Motor neuron (in vitro differentiated cells): Measurements from ENCODE around the gene DLG3. TPM values are rescaled to one million over a fixed set of nuclear protein-coding genes. Genes with fewer than 3 reads are reported as not detected.
A peak's percentile ranks its signal among the peaks of the same experiment; 100 is the strongest.
"Not testable (repeated sequence)": the region's sequence is repeated elsewhere in the genome, so short reads cannot be mapped to it uniquely, and the experiment has no call there.

Experiments used
- ATAC-seq, 8 experiments: fragments of 200-7000 bp; cut with Tn5 transposase; replicated peaks in 6 of 8; 2 replicates each; pipeline ENCODE4 v1.8.0; 2021; ENCODE audit warnings: mild to moderate bottlenecking in 8 of 8, moderate library complexity in 8 of 8
- H3K27ac ChIP-seq, 2 donors: fragments of 250-450 bp; sonication (Bioruptor Pico); 2 replicates each; pipeline ENCODE4 v1.9.0; 2021; ENCODE audit warnings: antibody characterized with exemption in 2 of 2, mild to moderate bottlenecking in 2 of 2, moderate library complexity in 1 of 2
- H3K4me1 ChIP-seq, 2 donors: fragments of 250-450 bp; sonication (Bioruptor Pico); replicated peaks in 1 of 2; 2 replicates each; pipeline ENCODE4 v1.6.1; 2021; ENCODE audit warnings: antibody characterized with exemption in 2 of 2, mild to moderate bottlenecking in 2 of 2, moderate library complexity in 1 of 2
- H3K4me3 ChIP-seq, 5 donors: fragments of 250-450 bp; sonication (Bioruptor Pico); 2 replicates each; pipeline ENCODE4 v1.9.0; 2021; ENCODE audit warnings: antibody characterized with exemption in 5 of 5, mild to moderate bottlenecking in 5 of 5, moderate library complexity in 4 of 5
- WGBS, 10 experiments: fragments of 450-650 bp; shearing (Covaris generic); methylation state at CpG; one replicate each; pipeline ENCODE4 v1.0.0; 2022; 5-methylcytosine and 5-hydroxymethylcytosine counted together
- in situ Hi-C, 9 experiments: fragments of 400-800 bp; cut with MboI; loops; one replicate each; pipeline ENCODE4 v1.15.0; 2021; ENCODE audit warnings: low sequenced_read_pairs in 9 of 9, low pct_unique_long_range_greater_than_20kb in 2 of 9; ENCODE audit not compliant: unreplicated experiment in 9 of 9
- total RNA-seq, 8 experiments: library from RNA; unstranded; fragments of 300-600 nt; gene quantifications; 2 replicates each; pipeline versions ENCODE4 v1.2.3 to v1.2.4, GENCODE V29; 2022

DLG3 gene
- 10 to 100 TPM in 5 of 8 experiments, 1 to 10 TPM in 2, under 1 TPM in 1; 0.61 to 28.7 (median 16.4) TPM for total RNA-seq

- ATAC-seq = peak; percentile 48 to 96 (median 92)
- WGBS, 10 experiments = 20% methylated on average over 3 of the region's 21 CpGs; no CpG with 5 or more reads in 9 of the 10 experiments
- in situ Hi-C loops = no loop called here
- Histone ChIP-seq H3K4me1 (peaks cover 4 to 8% of the 10 kb centered on the region in 2 donors), H3K4me3 (peak within 1 kb of the TSS; percentile 52 to 95 (median 71)), H3K27ac (peak within 1 kb of the TSS; percentile 28 to 78)
These were observed at the start of gene DLG3 for GRCh38 chrX:70444326-70444945. DLG3 (plus strand) TSS chrX:70444835; CDS start chrX:70445202, 367 bp downstream.

GRCh38 chrX:70398899-70399298 is 45.7 kb upstream of the DLG3 start:
- Histone ChIP-seq H3K4me3 (no peak overlapping the region), H3K27ac (no peak overlapping the region), H3K4me1 (no peaks in the 10 kb centered on the region)
- ATAC-seq = no peak
- 76% methylated on average over 2 of the region's 4 CpGs; no CpG with 5 or more reads in 9 of the 10 experiments for WGBS, 10 experiments
- in situ Hi-C loops = no loop called here

- in situ Hi-C loops = loop anchor here in 1 of 9 experiments (25.0 kb wide), 1 partner anchor 88 kb away; no protein-coding TSS in a partner anchor
- 100% methylated on average over 1 of the region's 3 CpGs; no CpG with 5 or more reads in 9 of the 10 experiments for WGBS, 10 experiments
- H3K4me3 ChIP-seq, H3K27ac ChIP-seq, H3K4me1 ChIP-seq: not testable (repeated sequence)
- ATAC-seq = peak in 1 of 8 experiments; percentile 47
These were observed 44.5 kb upstream of the DLG3 start for GRCh38 chrX:70400181-70400580.

GRCh38 chrX:70402721-70403120 is 41.9 kb upstream of the DLG3 start:
- Histone ChIP-seq H3K4me1 (no peaks in the 10 kb centered on the region), H3K4me3 (no peak overlapping the region), H3K27ac (no peak overlapping the region)
- no peak for ATAC-seq
- in situ Hi-C loops = loop anchor here in 1 of 9 experiments (25.0 kb wide), 1 partner anchor 90 kb away; no protein-coding TSS in a partner anchor
- WGBS, 10 experiments = 10 to 100% (median 51%) methylated on average over 2 of the region's 2 CpGs; no CpG with 5 or more reads in 7 of the 10 experiments

GRCh38 chrX:70405003-70405402 is 39.6 kb upstream of the DLG3 start:
- H3K27ac ChIP-seq = no peak overlapping the region
- peak in 3 of 8 experiments; percentile 74 to 81 (median 77) for ATAC-seq
- H3K4me3 ChIP-seq = no peak overlapping the region
- in situ Hi-C loops = loop anchor here in 1 of 9 experiments (25.0 kb wide), 1 partner anchor 93 kb away; no protein-coding TSS in a partner anchor
- WGBS, 10 experiments = no CpG with 5 or more reads among the region's 1 CpG
- no peaks in the 10 kb centered on the region for H3K4me1 ChIP-seq

- in situ Hi-C loops = loop anchor here in 1 of 9 experiments (25.0 kb wide), 1 partner anchor 99 kb away; no protein-coding TSS in a partner anchor
- no peaks in the 10 kb centered on the region for H3K4me1 ChIP-seq
- no peak for ATAC-seq
- no peak overlapping the region for H3K27ac ChIP-seq
- WGBS, 10 experiments = 50 to 100% (median 100%) methylated on average over 1 of the region's 2 CpGs; no CpG with 5 or more reads in 5 of the 10 experiments
- H3K4me3 ChIP-seq = no peak overlapping the region
These were observed 33.7 kb upstream of the DLG3 start for GRCh38 chrX:70410921-70411320.

- ATAC-seq = no peak
- in situ Hi-C loops = loop anchor here in 1 of 9 experiments (25.0 kb wide), 1 partner anchor 99 kb away; no protein-coding TSS in a partner anchor
- no peak overlapping the region for H3K4me3 ChIP-seq
- no peaks in the 10 kb centered on the region for H3K4me1 ChIP-seq
- WGBS, 10 experiments = 23 to 90% methylated on average over 2 to 3 of the region's 3 CpGs; no CpG with 5 or more reads in 8 of the 10 experiments
- no peak overlapping the region for H3K27ac ChIP-seq
These were observed 33.2 kb upstream of the DLG3 start for GRCh38 chrX:70411475-70411874.

- peaks cover 30 to 39% of the 10 kb centered on the region in 2 donors for H3K4me1 ChIP-seq
- 0% methylated on average over 1 of the region's 2 CpGs; no CpG with 5 or more reads in 8 of the 10 experiments for WGBS, 10 experiments
- in situ Hi-C loops = loop anchor here in 1 of 9 experiments (25.0 kb wide), 1 partner anchor 109 kb away; no protein-coding TSS in a partner anchor
- no peak overlapping the region for H3K4me3 ChIP-seq
- peak overlapping the region in 1 of 2 donors; percentile 59 for H3K27ac ChIP-seq
- peak in 5 of 8 experiments; percentile 17 to 44 (median 28) for ATAC-seq
These were observed 23.0 kb upstream of the DLG3 start for GRCh38 chrX:70421618-70422017.

- Histone ChIP-seq H3K4me3 (peak within 1 kb of the TSS; percentile 5 to 29 (median 24)), H3K27ac (peak within 1 kb of the TSS; percentile 5 to 59), H3K4me1 (peaks cover 30 to 38% of the 10 kb centered on the region in 2 donors)
- WGBS, 10 experiments = 0 to 3% methylated on average over 2 to 6 of the region's 11 CpGs; no CpG with 5 or more reads in 8 of the 10 experiments
- ATAC-seq = peak in 7 of 8 experiments; percentile 56 to 94 (median 93)
- in situ Hi-C loops = loop anchor here in 1 of 9 experiments (25.0 kb wide), 1 partner anchor 111 kb away; no protein-coding TSS in a partner anchor
These were observed 21.7 kb upstream of the DLG3 start, which contains the start of gene GDPD2 for GRCh38 chrX:70422851-70423341. GDPD2 (plus strand) TSS chrX:70423314; CDS start chrX:70424985, 1,671 bp downstream.

GRCh38 chrX:70423936-70424675 is 20.5 kb upstream of the DLG3 start:
- in situ Hi-C loops = loop anchor here in 1 of 9 experiments (25.0 kb wide), 1 partner anchor 112 kb away; no protein-coding TSS in a partner anchor
- Histone ChIP-seq H3K27ac (no peak overlapping the region), H3K4me3 (peak overlapping the region in 3 of 5 donors; percentile 24 to 29 (median 26)), H3K4me1 (peaks cover 30% of the 10 kb centered on the region in 2 donors)
- ATAC-seq = peak in 3 of 8 experiments; percentile 11 to 54 (median 20)
- WGBS, 10 experiments = 20 to 48% methylated on average over 1 to 6 of the region's 10 CpGs; no CpG with 5 or more reads in 8 of the 10 experiments

- peaks cover 30% of the 10 kb centered on the region in 2 donors for H3K4me1 ChIP-seq
- in situ Hi-C loops = loop anchor here in 1 of 9 experiments (25.0 kb wide), 1 partner anchor 112 kb away; no protein-coding TSS in a partner anchor
- no peak overlapping the region for H3K4me3 ChIP-seq
- WGBS, 10 experiments = 63 to 80% methylated on average over 3 to 9 of the region's 10 CpGs; no CpG with 5 or more reads in 8 of the 10 experiments
- H3K27ac ChIP-seq = no peak overlapping the region
- ATAC-seq = no peak
These were observed 19.8 kb upstream of the DLG3 start for GRCh38 chrX:70424801-70425200.
